K562 (cell line): ENCODE results near the gene SPPL3. TPM values are rescaled to one million over a fixed set of nuclear protein-coding genes. Genes with fewer than 3 reads are reported as not detected.
A peak's percentile ranks its signal among the peaks of the same experiment; 100 is the strongest.

Experiments
- ATAC-seq: fragments of 200-7000 bp; cut with Tn5 transposase; 3 replicates; pipeline ENCODE4 v1.9.1; 2020; ENCODE audit warnings: moderate library complexity
- BruUV-seq: library from RNA; stranded (reverse); fragments of 400-500 nt; replicated peaks from 2 replicates; lab custom pipeline; 2021; lab: Mats Ljungman, UMichigan
- CTCF ChIA-PET: fragments of 300-600 bp; formaldehyde crosslinking; extraction: SDS; loops from one replicate; lab custom pipeline; 2021; ENCODE audit warnings: low intra/inter-chr PET ratio; lab: Yijun Ruan, JAX
- POLR2A ChIA-PET: fragments of 300-600, 350-650 bp; sonication (Branson Sonifier 250); formaldehyde crosslinking; extraction: SDS; loops from one replicate; lab custom pipeline; 2021; ENCODE audit warnings: antibody characterized with exemption, inconsistent platforms; lab: Yijun Ruan, JAX
- DNase-seq, 4 experiments: peaks; one replicate each; pipeline versions ENCODE4 v3.0.0 to v3.0.0-alpha.2; 2011 to 2018; ENCODE audit warnings: low spot score in 3 of 4, mixed read lengths in 3 of 4; ENCODE audit errors: extremely low read depth in 1 of 4
- FAIRE-seq: peaks from 2 replicates; lab custom pipeline; 2011; peaks lifted over from hg19 to GRCh38; lab: Jason Lieb, UNC
- H2AFZ ChIP-seq: 2 replicates; pipeline ENCODE4 v1.6.0; 2011; ENCODE audit warnings: low read depth, low read length, control low read depth, inconsistent platforms
- H3K27ac ChIP-seq: fragments of 200-600 bp; 3 replicates; pipeline ENCODE4 v1.8.0; 2011; ENCODE audit warnings: low read depth, mild to moderate bottlenecking, control low read depth, inconsistent platforms, low read length, moderate library complexity, mixed read lengths; ENCODE audit errors: extremely low read depth
- H3K27me3 ChIP-seq, 2 experiments: fragments of 300-600 bp in 1 of 2; 2 replicates in 1 of 2; 3 replicates in 1 of 2; pipeline versions ENCODE4 v1.6.0 to v1.8.0; 2011; ENCODE audit warnings: inconsistent platforms in 2 of 2, low read length in 2 of 2, mild to moderate bottlenecking in 1 of 2, mixed read lengths in 1 of 2, moderate library complexity in 1 of 2; ENCODE audit not compliant: control insufficient read depth in 2 of 2, insufficient read depth in 2 of 2
- H3K36me3 ChIP-seq: fragments of 300-600 bp; 3 replicates; pipeline ENCODE4 v1.8.0; 2011; ENCODE audit warnings: mild to moderate bottlenecking, low read length, inconsistent platforms; ENCODE audit not compliant: control insufficient read depth, insufficient read depth
- H3K4me1 ChIP-seq, 2 experiments: fragments of 200-600 bp in 1 of 2; replicated peaks in 1 of 2; 2 replicates in 1 of 2; 3 replicates in 1 of 2; pipeline versions ENCODE4 v1.5.1 to v1.8.0; 2011; ENCODE audit warnings: inconsistent platforms in 2 of 2, low read length in 2 of 2, mild to moderate bottlenecking in 1 of 2, mixed read lengths in 1 of 2, moderate library complexity in 1 of 2; ENCODE audit not compliant: control insufficient read depth in 2 of 2, insufficient read depth in 2 of 2
- H3K4me2 ChIP-seq: 2 replicates; pipeline ENCODE4 v1.6.1; 2011; ENCODE audit warnings: low read length, control low read depth, inconsistent platforms, mixed read lengths; ENCODE audit not compliant: insufficient read depth
- H3K4me3 ChIP-seq: fragments of 200-600 bp; sonication (generic), shearing (Covaris generic); 2 replicates; pipeline ENCODE4 v1.5.1; 2016; ENCODE audit warnings: control low read depth, inconsistent platforms
- H3K79me2 ChIP-seq: fragments of 200-600 bp; 3 replicates; pipeline ENCODE4 v1.8.0; 2011; ENCODE audit warnings: low read length, inconsistent platforms; ENCODE audit not compliant: control insufficient read depth, insufficient read depth
- H3K9ac ChIP-seq, 2 experiments: 2 replicates each; pipeline versions ENCODE4 v1.6.0 to v1.6.1; 2011; ENCODE audit warnings: low read depth in 2 of 2, low read length in 2 of 2, control low read depth in 1 of 2, inconsistent platforms in 1 of 2, mild to moderate bottlenecking in 1 of 2, mixed read lengths in 1 of 2; ENCODE audit not compliant: insufficient read depth in 1 of 2
- H3K9me1 ChIP-seq: one replicate; pipeline ENCODE4 v1.6.0; 2011; ENCODE audit warnings: inconsistent platforms, mild to moderate bottlenecking, low read length, moderate library complexity; ENCODE audit not compliant: control insufficient read depth, insufficient read depth
- H3K9me3 ChIP-seq: replicated peaks from 2 replicates; pipeline ENCODE4 v1.5.1; 2011; ENCODE audit warnings: low read depth, low read length, inconsistent platforms; ENCODE audit not compliant: control insufficient read depth, insufficient read depth
- H4K20me1 ChIP-seq: replicated peaks from 2 replicates; pipeline ENCODE4 v1.6.1; 2011; ENCODE audit warnings: low read length, inconsistent platforms, mixed read lengths; ENCODE audit not compliant: control insufficient read depth, insufficient read depth
- GATAD2B ChIP-seq: fragments of 450-650 bp; IDR thresholded peaks from 2 replicates; pipeline ENCODE4 v1.6.1; 2017; ENCODE audit warnings: mild to moderate bottlenecking, borderline replicate concordance
- GTF2F1 ChIP-seq: IDR thresholded peaks from 2 replicates; pipeline ENCODE4 v1.6.1; 2011; ENCODE audit warnings: low read depth, low read length, improper control_type of control experiment
- MCM5 ChIP-seq: fragments of 450-650 bp; IDR thresholded peaks from 2 replicates; pipeline ENCODE4 v1.6.1; 2016; ENCODE audit warnings: low read depth
- POLR2G ChIP-seq: fragments of 200-400 bp; formaldehyde crosslinking; IDR thresholded peaks from 2 replicates; pipeline ENCODE4 v1.6.1; 2017; ENCODE audit warnings: low read depth, mild to moderate bottlenecking, antibody characterized with exemption, low read length, moderate library complexity
- RFX1 ChIP-seq: fragments of 450-650 bp; IDR thresholded peaks from 2 replicates; pipeline ENCODE4 v1.6.1; 2016; ENCODE audit warnings: mild to moderate bottlenecking, moderate library complexity
- ZNF778 ChIP-seq: fragments of 450-650 bp; formaldehyde crosslinking; IDR thresholded peaks from 2 replicates; pipeline ENCODE4 v1.4.0; 2020; ENCODE audit warnings: mild to moderate bottlenecking, moderate library complexity
- WGBS: fragments of 100-300 bp; shearing (Covaris generic); methylation state at CpG from one replicate; pipeline ENCODE4 v1.1.6; 2016; ENCODE audit warnings: low coverage, mixed read lengths; ENCODE audit not compliant: insufficient coverage; ENCODE audit errors: missing lambda C conversion rate; 5-methylcytosine and 5-hydroxymethylcytosine counted together
- in situ Hi-C: fragments of 300-500 bp; cut with MboI; formaldehyde crosslinking; loops from 4 replicates; pipeline ENCODE4 v1.15.0; 2018; ENCODE audit warnings: inconsistent platforms, mixed read lengths
- intact Hi-C: fragments of 100-400 bp; cut with micrococcal nuclease; formaldehyde crosslinking; loops from 2 replicates; pipeline ENCODE4 v1.14.2; 2022
- polyA plus RNA-seq, 8 experiments: library from polyadenylated mRNA; depleted of rRNA in 4 of 8; stranded (reverse) in 5 of 8; unstranded in 3 of 8; fragments of >200 nt; fragmentation: Nextera tagmentation in 2 of 8; fragmentation: Illumina TruSeq in 1 of 8; extraction: Ambion mirVana in 2 of 8; extraction: Trizol in 1 of 8; gene quantifications; 2 replicates each; pipeline versions ENCODE4 v1.2.1 to v1.2.3, GENCODE V29; 2011 to 2014; ENCODE audit warnings: inconsistent platforms in 1 of 8, missing spikeins in 1 of 8
- total RNA-seq, 7 experiments: library from RNA; depleted of rRNA in 6 of 7; stranded (reverse); fragments of >200 nt in 6 of 7; fragmentation: Illumina TruSeq in 2 of 7; extraction: Trizol in 2 of 7; gene quantifications; 2 replicates each; pipeline versions ENCODE4 v1.2.1 to v1.2.3, GENCODE V29; 2011 to 2021; ENCODE audit warnings: low replicate concordance in 1 of 7

Gene SPPL3
- total and polyA plus RNA-seq, 9 of the 15 experiments (the other 6 are each of a cell fraction or from before 2014, with no cell fraction given): 2.9 to 32.1 (median 7.1) TPM

DNA sequence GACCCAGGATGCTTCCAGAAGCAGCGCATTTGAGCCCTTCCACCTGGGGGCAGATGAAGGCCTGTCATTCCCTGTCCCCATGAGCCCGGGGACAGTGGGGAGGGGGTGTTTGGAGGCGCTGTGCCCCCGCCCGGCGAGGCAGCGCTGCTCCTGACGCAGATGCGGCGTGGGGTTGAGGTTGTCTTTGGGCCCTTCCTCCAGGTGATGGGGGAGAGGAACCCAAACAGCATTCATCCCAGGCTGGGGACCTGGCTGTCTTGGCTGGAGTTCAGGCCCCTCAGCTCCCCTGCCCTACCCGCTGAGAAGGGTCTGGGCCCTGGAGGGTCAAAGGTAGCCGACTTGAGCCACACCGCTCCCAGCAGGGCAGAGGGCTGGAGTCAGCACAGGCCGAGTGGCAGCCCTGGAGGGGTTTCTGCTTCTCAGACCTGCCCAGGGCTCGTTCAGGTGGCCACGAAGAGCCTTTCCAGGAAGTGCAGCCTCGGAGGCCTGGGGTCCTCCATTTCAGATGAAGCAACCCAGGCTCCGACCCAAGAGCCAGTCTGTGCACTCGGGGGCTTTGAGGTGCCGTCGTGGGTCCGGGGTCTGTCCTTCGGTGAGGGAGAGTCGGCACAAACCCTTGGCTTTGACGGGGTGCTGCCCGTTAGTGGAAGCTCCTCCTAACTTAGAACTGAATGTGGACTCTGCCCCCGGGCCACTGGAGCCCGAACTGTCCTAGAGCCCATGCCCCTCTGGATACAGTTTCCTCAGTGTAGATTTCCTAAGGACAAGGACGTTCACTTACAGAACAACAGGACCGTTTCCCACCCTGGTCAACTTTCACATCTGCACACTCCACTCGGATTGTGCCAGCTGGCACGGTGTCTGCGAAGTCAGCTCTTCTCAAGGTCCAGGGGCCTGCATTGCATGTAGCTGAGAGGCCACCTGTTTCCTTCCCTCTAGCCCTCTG is 162.4 kb downstream of the SPPL3 start:
- H3K9me1 ChIP-seq: no peaks in the 10 kb centered on the region
- no peak overlapping the region for H3K4me3 ChIP-seq
- H3K27ac ChIP-seq: no peak overlapping the region
- H2AFZ ChIP-seq: no peak overlapping the region
- peaks cover 9% of the 10 kb centered on the region; the same call in 1 of the 3 replicates for H3K36me3 ChIP-seq
- peak overlapping the region in 1 of 2 experiments; percentile 26; a peak in 1 of 4 replicates for H3K9ac ChIP-seq
- no peak overlapping the region for H3K4me2 ChIP-seq
- 0 out of 2 replicates have a peak, but pooled peaks cover 5% of the 10 kb centered on the region for H4K20me1 ChIP-seq
- H3K27me3 ChIP-seq: no peaks in the 10 kb centered on the region
- CTCF ChIA-PET: interaction anchor here (0.7 kb wide), 1 partner anchor 230 kb away, joined by 6 read pairs; no protein-coding TSS in a partner anchor
- FAIRE-seq (no peak), ATAC-seq (no peak), DNase-seq (no peak)
- H3K9me3 ChIP-seq: no peaks in the 10 kb centered on the region
- 55% methylated on average over 31 of the region's 33 CpGs for WGBS
- intact Hi-C loops: no loop called here
- H3K4me1 ChIP-seq: peaks cover 0 to 16% of the 10 kb centered on the region in 2 experiments; a peak in 2 of 5 replicates
- no TSS peak for BruUV-seq
- TF ChIP-seq POLR2G: peak; percentile 64
- TF ChIP-seq ZNF778 (CRISPR knock-in tag): no peak
- TF ChIP-seq RFX1: no peak
- TF ChIP-seq GTF2F1: no peak
- TF ChIP-seq GATAD2B: no peak
- no peak for TF ChIP-seq MCM5
- POLR2A ChIA-PET: no interaction called here
- in situ Hi-C loops: no loop called here
- H3K79me2 ChIP-seq: no peaks in the 10 kb centered on the region
